GM12875 (cell line): ENCODE data around the gene DNAH6.

Source experiments
- H3K4me3 ChIP-seq: one replicate; pipeline ENCODE4 v1.5.1; 2011; ENCODE audit warnings: low read depth, low read length, control low read depth
- CTCF ChIP-seq: IDR thresholded peaks from 2 replicates; pipeline ENCODE4 v1.5.1; 2011; ENCODE audit warnings: low read depth, mild to moderate bottlenecking, control low read depth, inconsistent platforms, low read length, moderate library complexity, borderline replicate concordance; ENCODE audit not compliant: insufficient read depth

Gene DNAH6

GRCh38 chr2:84821806-84822205 lies 305.5 kb downstream of the DNAH6 start:
- no peak overlapping the region for H3K4me3 ChIP-seq
- no peak for TF ChIP-seq CTCF

- no peak overlapping the region for H3K4me3 ChIP-seq
- TF ChIP-seq CTCF = no peak
These were observed 306.9 kb downstream of the DNAH6 start for GRCh38 chr2:84823229-84823628.

GRCh38 chr2:84823788-84824187 lies 307.5 kb downstream of the DNAH6 start:
- TF ChIP-seq CTCF = no peak
- no peak overlapping the region for H3K4me3 ChIP-seq

- no peak for TF ChIP-seq CTCF
- H3K4me3 ChIP-seq = no peak overlapping the region
These were observed 311.8 kb downstream of the DNAH6 start for GRCh38 chr2:84827978-84828575.

GRCh38 chr2:84829693-84830092 lies 313.4 kb downstream of the DNAH6 start:
- no peak overlapping the region for H3K4me3 ChIP-seq
- no peak for TF ChIP-seq CTCF

GRCh38 chr2:84830095-84830494 lies 313.8 kb downstream of the DNAH6 start:
- no peak overlapping the region for H3K4me3 ChIP-seq
- no peak for TF ChIP-seq CTCF

- TF ChIP-seq CTCF = no peak
- H3K4me3 ChIP-seq = no peak overlapping the region
These were observed 314.6 kb downstream of the DNAH6 start for GRCh38 chr2:84830758-84831500.
